Body of pancreas (tissue), 4 donors: ENCODE data around the gene HMCN1. TPM values are rescaled to one million over a fixed set of nuclear protein-coding genes. Genes with fewer than 3 reads are reported as not detected.
"Not testable (repeated sequence)": the region's sequence is repeated elsewhere in the genome, so short reads cannot be mapped to it uniquely, and the experiment has no call there.

Experiments
- ATAC-seq: fragments of 150-250 bp; one replicate; pipeline ENCODE4 v1.9.1; 2016
- DNase-seq, 4 donors: peaks; one replicate each; pipeline ENCODE4 v3.0.0-alpha.2; 2019
- H3K27ac ChIP-seq, 4 donors: fragments of 200-600 bp; sonication (generic); 1 replicate in 3 of 4; 2 replicates in 1 of 4; pipeline versions ENCODE4 v1.5.1 to v1.6.1; 2016 to 2019; ENCODE audit warnings: mild to moderate bottlenecking in 1 of 4, mixed read lengths in 1 of 4, moderate library complexity in 1 of 4
- H3K27me3 ChIP-seq, 2 donors: fragments of 200-600 bp; sonication (generic); one replicate each; pipeline ENCODE4 v1.6.0; 2016; ENCODE audit warnings: mild to moderate bottlenecking in 1 of 2
- H3K36me3 ChIP-seq, 2 donors: fragments of 200-600 bp; sonication (generic); replicated peaks in 1 of 2; 2 replicates each; pipeline ENCODE4 v1.5.1; 2016; ENCODE audit warnings: low read depth in 2 of 2; ENCODE audit not compliant: insufficient read depth in 1 of 2
- H3K4me1 ChIP-seq: fragments of 200-600 bp; sonication (generic); one replicate; pipeline ENCODE4 v1.6.0; 2016
- H3K4me3 ChIP-seq, 2 donors: fragments of 200-600 bp; sonication (generic); 1 replicate in 1 of 2; 2 replicates in 1 of 2; pipeline ENCODE4 v1.5.1; 2016 to 2019
- H3K9me3 ChIP-seq, 3 donors: fragments of 200-600 bp; sonication (generic); 1 replicate in 2 of 3; 2 replicates in 1 of 3; pipeline ENCODE4 v1.5.1; 2016
- CTCF ChIP-seq, 7 experiments: fragments of 450-650 bp in 4 of 7; fragments of 200-600 bp in 3 of 7; sonication (generic) in 3 of 7; IDR thresholded peaks; one replicate each; pipeline ENCODE4 v1.5.1; 2016 to 2019; ENCODE audit warnings: antibody characterized with exemption in 7 of 7
- POLR2A ChIP-seq, 3 donors: fragments of 450-650 bp; IDR thresholded peaks; one replicate each; pipeline ENCODE4 v1.6.1; 2016; ENCODE audit warnings: antibody characterized with exemption in 3 of 3, mild to moderate bottlenecking in 2 of 3
- WGBS, 2 donors: methylation state at CpG; one replicate each; pipeline ENCODE4 v1.1.5; 2017; 5-methylcytosine and 5-hydroxymethylcytosine counted together
- intact Hi-C: fragments of 100-400 bp; cut with DNase I; formaldehyde crosslinking; loops from one replicate; pipeline ENCODE4 v1.15.1; 2023
- total RNA-seq, 2 donors: library from RNA; depleted of rRNA; stranded (reverse); fragments of >200 nt; gene quantifications; one replicate each; pipeline ENCODE4 v1.1.0, GENCODE V29; 2016

HMCN1 gene
- total RNA-seq, 2 donors from 2014 or later: 2.1 to 2.3 TPM

- H3K36me3 ChIP-seq: no peaks in the 10 kb centered on the region
- no peak overlapping the region for H3K27ac ChIP-seq
- DNase-seq (no peak), ATAC-seq (no peak)
- intact Hi-C loops: no loop called here
- no peaks in the 10 kb centered on the region for H3K9me3 ChIP-seq
- TF ChIP-seq CTCF (IDR thresholded peaks at IDR 0.05) (no peak), POLR2A (IDR thresholded peaks at IDR 0.05) (no peak)
- no peaks in the 10 kb centered on the region for H3K4me1 ChIP-seq
- H3K27me3 ChIP-seq: no peaks in the 10 kb centered on the region
- 76 to 80% methylated on average over 7 of the region's 7 CpGs for WGBS, 2 donors
- no peak overlapping the region for H3K4me3 ChIP-seq
These were observed 471.9 kb downstream of the HMCN1 start for GRCh38 chr1:186206048-186206570.

- WGBS, 2 donors: 81 to 89% methylated on average over 4 of the region's 4 CpGs
- no peak for DNase-seq
- H3K27me3 ChIP-seq: no peaks in the 10 kb centered on the region
These were observed 473.3 kb downstream of the HMCN1 start for GRCh38 chr1:186207391-186208085.

GRCh38 chr1:186208405-186209129, 474.4 kb downstream of the HMCN1 start:
- H3K4me1 ChIP-seq: no peaks in the 10 kb centered on the region
- H3K27me3 ChIP-seq: no peaks in the 10 kb centered on the region
- H3K27ac ChIP-seq: no peak overlapping the region
- ATAC-seq (no peak), DNase-seq (no peak)
- H3K4me3 ChIP-seq: no peak overlapping the region
- intact Hi-C loops: no loop called here
- H3K9me3 ChIP-seq: no peaks in the 10 kb centered on the region
- no peaks in the 10 kb centered on the region for H3K36me3 ChIP-seq
- TF ChIP-seq POLR2A (IDR thresholded peaks at IDR 0.05) (no peak), CTCF (IDR thresholded peaks at IDR 0.05) (no peak)
- 54 to 60% methylated on average over 4 of the region's 4 CpGs for WGBS, 2 donors

More at GRCh38 chr1:186207391-186208085, 473.3 kb downstream of the HMCN1 start:
- ATAC-seq: no peak
- Histone ChIP-seq H3K4me3 (no peak overlapping the region), H3K9me3 (no peaks in the 10 kb centered on the region), H3K27ac (no peak overlapping the region), H3K36me3 (no peaks in the 10 kb centered on the region), H3K4me1 (no peaks in the 10 kb centered on the region)
- TF ChIP-seq POLR2A (IDR thresholded peaks at IDR 0.05) (no peak), CTCF (IDR thresholded peaks at IDR 0.05) (no peak)
- intact Hi-C loops: no loop called here

GRCh38 chr1:186210258-186210657, 476.1 kb downstream of the HMCN1 start:
- Histone ChIP-seq H3K4me3 (no peak overlapping the region), H3K27me3 (no peaks in the 10 kb centered on the region), H3K27ac (no peak overlapping the region), H3K9me3 (no peaks in the 10 kb centered on the region), H3K4me1 (no peaks in the 10 kb centered on the region), H3K36me3 (no peaks in the 10 kb centered on the region)
- intact Hi-C loops: no loop called here
- TF ChIP-seq POLR2A (IDR thresholded peaks at IDR 0.05) (no peak), CTCF (IDR thresholded peaks at IDR 0.05) (no peak)
- ATAC-seq (no peak), DNase-seq (no peak)
- WGBS, 2 donors: 72 to 77% methylated on average over 10 of the region's 10 CpGs

GRCh38 chr1:186211583-186211982, 477.4 kb downstream of the HMCN1 start:
- ATAC-seq, intact Hi-C loops, H3K27ac ChIP-seq, H3K9me3 ChIP-seq, DNase-seq, H3K4me1 ChIP-seq, H3K4me3 ChIP-seq, H3K27me3 ChIP-seq, H3K36me3 ChIP-seq: not testable (repeated sequence)
